Stomach (tissue), 4 donors: Measurements from ENCODE around the gene TTF1.

ENCODE experiments used
- CTCF ChIP-seq, 7 experiments: fragments of 450-650 bp in 4 of 7; fragments of 200-600 bp in 3 of 7; sonication (generic) in 3 of 7; IDR thresholded peaks; one replicate each; pipeline ENCODE4 v1.5.1; 2016 to 2019; ENCODE audit warnings: antibody characterized with exemption in 7 of 7, control low read depth in 2 of 7, mild to moderate bottlenecking in 1 of 7
- POLR2A ChIP-seq, 4 donors: fragments of 450-650 bp; IDR thresholded peaks; one replicate each; pipeline ENCODE4 v1.6.1; 2016; ENCODE audit warnings: antibody characterized with exemption in 4 of 4, control low read depth in 2 of 4, mild to moderate bottlenecking in 1 of 4, moderate library complexity in 1 of 4
- POLR2AphosphoS5 ChIP-seq, 3 donors: sonication (generic); formaldehyde crosslinking; IDR thresholded peaks; one replicate each; pipeline ENCODE4 v1.6.1; 2016; ENCODE audit warnings: antibody characterized with exemption in 3 of 3

GRCh38 chr9:132413926-132414325, 7.3 kb upstream of the TTF1 start:
- no peak for TF ChIP-seq CTCF (IDR thresholded peaks at IDR 0.05)
- no peak for TF ChIP-seq POLR2AphosphoS5 (IDR thresholded peaks at IDR 0.05)
- no peak for TF ChIP-seq POLR2A (IDR thresholded peaks at IDR 0.05)
